ENCODE data around the gene ARL10.

- no peak for TF ChIP-seq CTCF (IDR thresholded peaks at IDR 0.05)
- no peak for TF ChIP-seq POLR2A (IDR thresholded peaks at IDR 0.05)
These were observed 19.7 kb downstream of the ARL10 start for GRCh38 chr5:176384991-176385390.
